ENCODE results near the gene SETD6.

Gene SETD6

DNA sequence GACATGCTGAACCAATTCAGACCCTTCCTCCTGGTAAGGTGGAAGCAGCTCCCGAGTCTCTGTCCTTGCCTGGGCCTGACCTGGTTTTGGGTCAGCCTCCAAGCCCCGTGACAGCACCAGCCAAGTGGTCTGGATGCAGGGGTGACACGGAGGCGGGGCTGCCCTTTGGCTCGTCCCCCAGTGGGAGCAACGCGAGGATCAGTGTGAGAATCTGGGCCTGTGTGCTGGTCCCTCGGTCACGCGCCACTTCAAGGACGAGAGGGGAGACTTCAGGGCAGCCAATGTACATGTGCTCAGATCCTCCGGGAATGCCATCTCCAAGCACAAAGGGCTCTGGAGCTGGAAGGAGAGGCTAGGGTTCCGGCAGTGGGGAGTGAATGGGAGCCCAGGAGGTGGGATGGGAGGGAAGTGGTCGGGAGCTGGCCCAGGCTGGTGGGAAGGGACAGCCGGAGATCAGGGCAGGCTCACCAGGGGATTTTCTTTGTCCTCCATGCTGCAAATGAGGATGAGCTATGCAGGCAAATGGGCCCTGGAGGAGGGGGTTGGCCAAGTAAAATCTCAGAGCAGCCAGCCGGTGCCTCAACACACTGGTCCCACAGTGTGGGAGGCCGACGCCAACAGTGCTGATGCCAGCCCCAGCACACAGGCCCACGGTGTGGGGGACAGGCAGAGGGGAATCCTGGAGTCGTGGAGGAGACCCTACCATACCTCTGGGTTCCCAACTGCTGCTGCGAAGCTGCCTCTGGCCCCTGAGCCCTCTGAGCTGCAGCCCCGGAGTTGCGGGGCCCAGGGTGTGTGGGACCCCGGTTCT lies 19.6 kb upstream of the SETD6 start:
- no peaks in the 10 kb centered on the region for H3K9me2 ChIP-seq (replicated peaks; ENCODE audit: insufficient read depth, low read length)
- H3K9me3 ChIP-seq (replicated peaks; ENCODE audit: insufficient read depth, low read length) = no peaks in the 10 kb centered on the region
- H4K20me1 ChIP-seq (ENCODE audit: insufficient read depth, low read length) = no peaks in the 10 kb centered on the region
- peak overlapping the region; percentile 20; the same call in 1 of the 2 replicates for H2AFZ ChIP-seq (ENCODE audit: low read length)
- H3K27ac ChIP-seq (ENCODE audit: low read length) = peak overlapping the region; percentile 82
- H3F3A ChIP-seq (ENCODE audit: insufficient read depth, low read length) = peaks cover 10% of the 10 kb centered on the region
- no peaks in the 10 kb centered on the region for H3K36me3 ChIP-seq (replicated peaks; ENCODE audit: insufficient read depth, low read length)
- TF ChIP-seq, protein P1, sequence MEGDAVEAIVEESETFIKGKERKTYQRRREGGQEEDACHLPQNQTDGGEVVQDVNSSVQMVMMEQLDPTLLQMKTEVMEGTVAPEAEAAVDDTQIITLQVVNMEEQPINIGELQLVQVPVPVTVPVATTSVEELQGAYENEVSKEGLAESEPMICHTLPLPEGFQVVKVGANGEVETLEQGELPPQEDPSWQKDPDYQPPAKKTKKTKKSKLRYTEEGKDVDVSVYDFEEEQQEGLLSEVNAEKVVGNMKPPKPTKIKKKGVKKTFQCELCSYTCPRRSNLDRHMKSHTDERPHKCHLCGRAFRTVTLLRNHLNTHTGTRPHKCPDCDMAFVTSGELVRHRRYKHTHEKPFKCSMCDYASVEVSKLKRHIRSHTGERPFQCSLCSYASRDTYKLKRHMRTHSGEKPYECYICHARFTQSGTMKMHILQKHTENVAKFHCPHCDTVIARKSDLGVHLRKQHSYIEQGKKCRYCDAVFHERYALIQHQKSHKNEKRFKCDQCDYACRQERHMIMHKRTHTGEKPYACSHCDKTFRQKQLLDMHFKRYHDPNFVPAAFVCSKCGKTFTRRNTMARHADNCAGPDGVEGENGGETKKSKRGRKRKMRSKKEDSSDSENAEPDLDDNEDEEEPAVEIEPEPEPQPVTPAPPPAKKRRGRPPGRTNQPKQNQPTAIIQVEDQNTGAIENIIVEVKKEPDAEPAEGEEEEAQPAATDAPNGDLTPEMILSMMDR (IDR thresholded peaks at IDR 0.05; ENCODE audit: low read length) = no peak
- no peak for TF ChIP-seq EZH2phosphoT487 (IDR thresholded peaks at IDR 0.05; ENCODE audit: low read length)
- TF ChIP-seq EZH2 (optimal IDR thresholded peaks at IDR 0.05; ENCODE audit: low read depth, low read length) = no peak
- no peak for DNase-seq
- H3K27me3 ChIP-seq (replicated peaks; ENCODE audit: insufficient read depth, low read length) = no peaks in the 10 kb centered on the region
- peak overlapping the region; percentile 36 for H3K4me3 ChIP-seq (ENCODE audit: low read length)
- H3K79me2 ChIP-seq (ENCODE audit: low read length) = no peaks in the 10 kb centered on the region
- peak overlapping the region; percentile 77 for H3K9ac ChIP-seq (ENCODE audit: low read length)
- H3K4me2 ChIP-seq (ENCODE audit: low read depth, low read length) = peak overlapping the region; percentile 66
- H3K4me1 ChIP-seq (ENCODE audit: low read length) = peaks cover 30% of the 10 kb centered on the region

DNA sequence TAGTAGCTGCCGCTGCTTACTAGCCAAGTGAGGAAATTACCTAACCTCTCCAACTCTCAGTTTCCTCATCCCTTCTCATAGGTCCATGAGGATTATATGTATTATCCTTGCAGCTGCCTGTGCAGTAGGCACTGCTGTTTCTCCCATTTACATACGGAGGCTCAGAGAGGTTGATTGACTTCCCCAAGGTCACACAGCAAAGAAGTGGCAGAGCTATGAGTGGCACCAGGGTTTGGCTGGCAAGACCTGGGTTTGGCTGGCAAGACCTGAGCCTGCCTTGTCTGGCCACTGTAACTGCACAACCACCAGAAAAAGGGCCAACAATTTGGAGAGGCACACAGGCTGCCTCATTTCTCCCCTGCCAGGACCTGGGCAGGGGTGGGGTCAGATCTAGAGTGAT lies 17.8 kb upstream of the SETD6 start:
- Histone ChIP-seq H3K4me1 (ENCODE audit: low read length) (peaks cover 34% of the 10 kb centered on the region), H3K9ac (ENCODE audit: low read length) (no peak overlapping the region), H3K4me3 (ENCODE audit: low read length) (no peak overlapping the region), H3K27me3 (replicated peaks; ENCODE audit: insufficient read depth, low read length) (no peaks in the 10 kb centered on the region), H3K4me2 (ENCODE audit: low read depth, low read length) (no peak overlapping the region), H4K20me1 (ENCODE audit: insufficient read depth, low read length) (no peaks in the 10 kb centered on the region), H3K36me3 (replicated peaks; ENCODE audit: insufficient read depth, low read length) (no peaks in the 10 kb centered on the region), H2AFZ (ENCODE audit: low read length) (no peak overlapping the region), H3K27ac (ENCODE audit: low read length) (peak overlapping the region; percentile 12; the same call in 1 of the 2 replicates), H3F3A (ENCODE audit: insufficient read depth, low read length) (peaks cover 10% of the 10 kb centered on the region), H3K9me2 (replicated peaks; ENCODE audit: insufficient read depth, low read length) (no peaks in the 10 kb centered on the region), H3K79me2 (ENCODE audit: low read length) (no peaks in the 10 kb centered on the region), H3K9me3 (replicated peaks; ENCODE audit: insufficient read depth, low read length) (no peaks in the 10 kb centered on the region)
- no peak for TF ChIP-seq EZH2 (optimal IDR thresholded peaks at IDR 0.05; ENCODE audit: low read depth, low read length)
- TF ChIP-seq, protein P1 (IDR thresholded peaks at IDR 0.05; ENCODE audit: low read length) = no peak
- TF ChIP-seq EZH2phosphoT487 (IDR thresholded peaks at IDR 0.05; ENCODE audit: low read length) = no peak
- no peak for DNase-seq

DNA sequence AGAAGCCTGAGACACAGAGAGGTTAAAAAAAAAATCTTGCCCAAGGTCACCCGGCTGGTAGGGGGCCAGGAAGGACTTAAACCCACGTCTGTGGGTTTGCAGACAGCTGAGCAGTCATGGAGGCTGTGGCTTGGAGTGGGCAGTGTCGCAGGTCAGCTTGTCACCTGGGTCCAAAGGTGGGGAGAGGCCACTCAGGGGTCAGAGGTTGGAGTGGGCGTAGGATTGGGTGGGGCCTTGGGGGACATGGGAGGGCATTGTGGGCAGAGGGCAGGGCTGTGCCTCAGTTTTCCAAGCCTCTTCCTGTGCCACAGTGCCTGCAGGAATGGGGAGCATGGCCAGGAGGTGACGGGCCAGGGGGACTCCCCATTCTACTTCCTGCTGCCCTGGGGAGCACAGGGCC lies 17.4 kb upstream of the SETD6 start:
- Histone ChIP-seq H3K27ac (ENCODE audit: low read length) (no peak overlapping the region), H3K4me1 (ENCODE audit: low read length) (peaks cover 34% of the 10 kb centered on the region), H3K9me3 (replicated peaks; ENCODE audit: insufficient read depth, low read length) (no peaks in the 10 kb centered on the region), H3K4me3 (ENCODE audit: low read length) (no peak overlapping the region), H3K9ac (ENCODE audit: low read length) (no peak overlapping the region), H4K20me1 (ENCODE audit: insufficient read depth, low read length) (no peaks in the 10 kb centered on the region), H3K9me2 (replicated peaks; ENCODE audit: insufficient read depth, low read length) (no peaks in the 10 kb centered on the region), H3K79me2 (ENCODE audit: low read length) (no peaks in the 10 kb centered on the region), H3K36me3 (replicated peaks; ENCODE audit: insufficient read depth, low read length) (no peaks in the 10 kb centered on the region), H3K4me2 (ENCODE audit: low read depth, low read length) (no peak overlapping the region), H3K27me3 (replicated peaks; ENCODE audit: insufficient read depth, low read length) (no peaks in the 10 kb centered on the region), H2AFZ (ENCODE audit: low read length) (no peak overlapping the region), H3F3A (ENCODE audit: insufficient read depth, low read length) (peaks cover 10% of the 10 kb centered on the region)
- TF ChIP-seq, protein P1 (IDR thresholded peaks at IDR 0.05; ENCODE audit: low read length) = no peak
- TF ChIP-seq EZH2 (optimal IDR thresholded peaks at IDR 0.05; ENCODE audit: low read depth, low read length) = no peak
- no peak for DNase-seq

Measured in MM.1S (cell line).